HG03060 (cell line): ENCODE data around the gene FOXJ2.
"Not testable (repeated sequence)": the region's sequence is repeated elsewhere in the genome, so short reads cannot be mapped to it uniquely, and the experiment has no call there.

Experiments used
- ATAC-seq: cut with Tn5 transposase; IDR thresholded peaks from one replicate; pipeline ENCODE4 v1.9.1; 2021; ENCODE audit warnings: low read depth, moderate number of reproducible peaks; ENCODE audit not compliant: unreplicated experiment

The FOXJ2 gene

GRCh38 chr12:8058506-8058905, 26.0 kb downstream of the FOXJ2 start:
- ATAC-seq: no peak

GRCh38 chr12:8064131-8064530, 31.6 kb downstream of the FOXJ2 start:
- no peak for ATAC-seq

GRCh38 chr12:8065991-8066594, 33.6 kb downstream of the FOXJ2 start, which contains the start of gene C3AR1:
C3AR1 (minus strand) TSS chr12:8066359; CDS start chr12:8060185, 6,174 bp downstream.
- no peak for ATAC-seq

GRCh38 chr12:8069582-8069981, 37.1 kb downstream of the FOXJ2 start:
- no peak for ATAC-seq

GRCh38 chr12:8071820-8072219, 39.3 kb downstream of the FOXJ2 start:
- ATAC-seq: not testable (repeated sequence)

- no peak for ATAC-seq
Observed at GRCh38 chr12:8075935-8076334, 43.4 kb downstream of the FOXJ2 start.

GRCh38 chr12:8076366-8076765, 43.9 kb downstream of the FOXJ2 start:
- no peak for ATAC-seq

GRCh38 chr12:8077207-8077606, 44.7 kb downstream of the FOXJ2 start:
- ATAC-seq: no peak

GRCh38 chr12:8078398-8078797, 45.9 kb downstream of the FOXJ2 start:
- no peak for ATAC-seq

- ATAC-seq: no peak
Observed at GRCh38 chr12:8078916-8079315, 46.4 kb downstream of the FOXJ2 start.

GRCh38 chr12:8080120-8080519, 47.6 kb downstream of the FOXJ2 start:
- no peak for ATAC-seq

GRCh38 chr12:8081251-8081920, 48.9 kb downstream of the FOXJ2 start:
- no peak for ATAC-seq

- no peak for ATAC-seq
Observed at GRCh38 chr12:8082808-8083100, 50.2 kb downstream of the FOXJ2 start.

- ATAC-seq: not testable (repeated sequence)
Observed at GRCh38 chr12:8084351-8084750, 51.8 kb downstream of the FOXJ2 start.

GRCh38 chr12:8087666-8088065, 55.1 kb downstream of the FOXJ2 start:
- no peak for ATAC-seq

GRCh38 chr12:8088574-8088973, 56.1 kb downstream of the FOXJ2 start:
- ATAC-seq: no peak

GRCh38 chr12:8089277-8089676, 56.8 kb downstream of the FOXJ2 start:
- ATAC-seq: not testable (repeated sequence)

- no peak for ATAC-seq
Observed at GRCh38 chr12:8089716-8090115, 57.2 kb downstream of the FOXJ2 start.

GRCh38 chr12:8093291-8093690, 60.8 kb downstream of the FOXJ2 start:
- ATAC-seq: no peak

GRCh38 chr12:8096281-8096915, 63.9 kb downstream of the FOXJ2 start:
- ATAC-seq: no peak

GRCh38 chr12:8099235-8099634, 66.7 kb downstream of the FOXJ2 start:
- no peak for ATAC-seq
